ENCODE results near the gene ILF3. TPM values are rescaled to one million over a fixed set of nuclear protein-coding genes. Genes with fewer than 3 reads are reported as not detected.

The ILF3 gene
- total and polyA plus RNA-seq, 3 experiments from 2014 or later, result 100.0 to 475 (median 471) TPM

- ChIA-PET CTCF (interaction anchor here (0.6 to 1.6 kb wide), 3 partner anchors 24 to 1565 kb away, joined by 3 to 4 read pairs (median 4); no protein-coding TSS in a partner anchor), POLR2A (interaction anchor here (0.7 kb wide), 1 partner anchor 348 kb away, joined by 3 read pairs; the partner anchor contains the start of gene TYK2)
- Mint-ChIP-seq H3K36me3 (peaks cover 0 to 36% (median 5%) of the 10 kb centered on the region in 3 donors), H3K27me3 (no peaks in the 10 kb centered on the region), H3K4me3 (peak overlapping the region in 1 of 7 donors; percentile 33), H3K4me1 (peaks cover 59 to 80% (median 70%) of the 10 kb centered on the region in 3 donors), H3K27ac (peak overlapping the region in 7 of 8 donors; percentile 14 to 98 (median 77)), H3K9me3 (no peaks in the 10 kb centered on the region)
- H3K27me3 ChIP-seq (ENCODE audit: insufficient read depth, low read length, poor library complexity, severe bottlenecking), result no peaks in the 10 kb centered on the region
- H3K36me3 ChIP-seq (ENCODE audit: insufficient read depth, low read length), result no peaks in the 10 kb centered on the region
- no peaks in the 10 kb centered on the region for H3K9me3 ChIP-seq (ENCODE audit: low read length)
- no peak overlapping the region for H3K4me3 ChIP-seq (ENCODE audit: low read length)
- peaks cover 39% of the 10 kb centered on the region for H3K4me1 ChIP-seq (ENCODE audit: insufficient read depth, low read length)
- no peak for DNase-seq
- no peak overlapping the region for H3K27ac ChIP-seq (ENCODE audit: low read depth, low read length)
Measured at GRCh38 chr19:10727685-10728201, 73.6 kb downstream of the ILF3 start.

DNA sequence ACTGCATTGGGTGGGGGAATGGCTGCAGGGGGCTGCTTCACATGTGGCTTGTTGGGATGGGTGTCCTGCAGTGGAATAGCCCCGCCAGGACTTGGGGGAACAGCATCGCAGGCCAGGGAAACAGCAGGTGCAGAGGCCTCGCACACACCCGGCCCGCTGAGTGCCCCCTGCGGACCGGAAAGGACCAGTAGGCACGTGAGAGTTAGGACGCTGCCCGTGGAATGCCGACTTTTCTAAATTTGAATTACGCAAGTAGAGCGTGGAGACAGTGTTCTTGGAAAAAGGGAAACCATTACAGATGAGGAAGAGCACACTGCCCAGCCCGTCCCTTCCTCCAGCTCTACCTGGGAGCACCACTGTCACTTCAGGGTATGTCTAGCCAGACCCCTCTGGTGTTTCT, 75.3 kb downstream of the ILF3 start:
- Mint-ChIP-seq H3K27me3 (no peaks in the 10 kb centered on the region), H3K36me3 (peaks cover 0 to 27% (median 5%) of the 10 kb centered on the region in 3 donors), H3K4me3 (peak overlapping the region in 2 of 7 donors; percentile 41 to 49), H3K4me1 (peaks cover 50 to 71% (median 61%) of the 10 kb centered on the region in 3 donors), H3K27ac (peak overlapping the region in 7 of 8 donors; percentile 8 to 98 (median 70)), H3K9me3 (no peaks in the 10 kb centered on the region)
- ChIA-PET CTCF (no interaction called here), POLR2A (no interaction called here)
- no peaks in the 10 kb centered on the region for H3K27me3 ChIP-seq (ENCODE audit: insufficient read depth, low read length, poor library complexity, severe bottlenecking)
- H3K4me3 ChIP-seq (ENCODE audit: low read length), result no peak overlapping the region
- no peaks in the 10 kb centered on the region for H3K36me3 ChIP-seq (ENCODE audit: insufficient read depth, low read length)
- peaks cover 33% of the 10 kb centered on the region for H3K4me1 ChIP-seq (ENCODE audit: insufficient read depth, low read length)
- H3K9me3 ChIP-seq (ENCODE audit: low read length), result no peaks in the 10 kb centered on the region
- no peak overlapping the region for H3K27ac ChIP-seq (ENCODE audit: low read depth, low read length)
- no peak for DNase-seq

- no peaks in the 10 kb centered on the region for H3K36me3 ChIP-seq (ENCODE audit: insufficient read depth, low read length)
- H3K4me3 ChIP-seq (ENCODE audit: low read length), result peak overlapping the region; percentile 8
- Mint-ChIP-seq H3K4me1 (peaks cover 49 to 66% (median 54%) of the 10 kb centered on the region in 3 donors), H3K9me3 (no peaks in the 10 kb centered on the region), H3K27me3 (no peaks in the 10 kb centered on the region), H3K27ac (peak overlapping the region; percentile 91 to 99 (median 98)), H3K36me3 (peaks cover 0 to 25% (median 5%) of the 10 kb centered on the region in 3 donors), H3K4me3 (peak overlapping the region in 4 of 7 donors; percentile 11 to 90 (median 76))
- H3K27ac ChIP-seq (ENCODE audit: low read depth, low read length), result peak overlapping the region; percentile 59
- H3K4me1 ChIP-seq (ENCODE audit: insufficient read depth, low read length), result peaks cover 33% of the 10 kb centered on the region
- ChIA-PET CTCF (interaction anchor here (0.8 to 3.9 kb wide), 4 partner anchors 9 to 133 kb away, joined by 3 to 13 read pairs (median 3); no protein-coding TSS in a partner anchor), POLR2A (interaction anchor here (0.7 to 3.5 kb wide), 4 partner anchors 13 to 105 kb away, joined by 3 to 15 read pairs (median 8); partner anchors contain the start of genes DNM2 and TMED1)
- no peaks in the 10 kb centered on the region for H3K9me3 ChIP-seq (ENCODE audit: low read length)
- DNase-seq, result peak in 1 of 5 donors; percentile 8
- H3K27me3 ChIP-seq (ENCODE audit: insufficient read depth, low read length, poor library complexity, severe bottlenecking), result no peaks in the 10 kb centered on the region
Measured at GRCh38 chr19:10730932-10731331, 76.8 kb downstream of the ILF3 start.

- Histone ChIP-seq H3K4me1 (ENCODE audit: insufficient read depth, low read length) (peaks cover 26% of the 10 kb centered on the region), H3K9me3 (ENCODE audit: low read length) (no peaks in the 10 kb centered on the region), H3K27me3 (ENCODE audit: insufficient read depth, low read length, poor library complexity, severe bottlenecking) (no peaks in the 10 kb centered on the region), H3K4me3 (ENCODE audit: low read length) (no peak overlapping the region), H3K36me3 (ENCODE audit: insufficient read depth, low read length) (peaks cover 8% of the 10 kb centered on the region), H3K27ac (ENCODE audit: low read depth, low read length) (no peak overlapping the region)
- H3K9me3 Mint-ChIP-seq, result no peaks in the 10 kb centered on the region
- H3K27me3 Mint-ChIP-seq, result no peaks in the 10 kb centered on the region
- ChIA-PET CTCF (interaction anchor here (2.1 kb wide), 1 partner anchor 129 kb away, joined by 5 read pairs; no protein-coding TSS in a partner anchor), POLR2A (no interaction called here)
- H3K4me1 Mint-ChIP-seq, result peaks cover 36 to 62% (median 48%) of the 10 kb centered on the region in 3 donors
- H3K27ac Mint-ChIP-seq, result peak overlapping the region in 1 of 8 donors; percentile 62
- H3K36me3 Mint-ChIP-seq, result peaks cover 0 to 35% (median 0%) of the 10 kb centered on the region in 3 donors
- no peak for DNase-seq
- H3K4me3 Mint-ChIP-seq, result no peak overlapping the region
Measured at GRCh38 chr19:10735741-10736140, 81.6 kb downstream of the ILF3 start.

DNA sequence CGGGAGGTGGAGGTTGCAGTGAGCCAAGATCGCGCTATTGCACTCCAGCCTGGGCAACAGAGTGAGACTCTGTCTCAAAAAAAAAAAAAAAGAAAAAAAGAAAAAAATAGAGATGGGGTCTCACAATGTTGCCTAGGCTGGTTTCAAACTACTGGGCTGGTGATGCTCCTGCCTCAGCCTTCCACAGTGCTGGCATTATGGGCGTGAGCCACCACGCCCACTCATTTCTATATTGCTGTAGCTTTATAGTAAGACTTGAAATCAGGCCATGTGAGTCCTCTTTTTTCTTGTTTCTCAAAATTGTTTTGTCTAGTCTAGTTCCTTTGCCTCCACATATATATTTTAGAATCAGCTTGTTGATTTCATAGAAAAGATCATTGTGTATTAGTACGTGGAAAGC, 82.0 kb downstream of the ILF3 start:
- Mint-ChIP-seq H3K9me3 (no peaks in the 10 kb centered on the region), H3K4me3 (no peak overlapping the region), H3K27me3 (no peaks in the 10 kb centered on the region), H3K4me1 (peaks cover 38 to 62% (median 48%) of the 10 kb centered on the region in 3 donors), H3K27ac (peak overlapping the region in 4 of 8 donors; percentile 54 to 81 (median 64)), H3K36me3 (peaks cover 0 to 35% (median 0%) of the 10 kb centered on the region in 3 donors)
- Histone ChIP-seq H3K27me3 (ENCODE audit: insufficient read depth, low read length, poor library complexity, severe bottlenecking) (no peaks in the 10 kb centered on the region), H3K4me1 (ENCODE audit: insufficient read depth, low read length) (peaks cover 21% of the 10 kb centered on the region), H3K36me3 (ENCODE audit: insufficient read depth, low read length) (peaks cover 8% of the 10 kb centered on the region), H3K4me3 (ENCODE audit: low read length) (no peak overlapping the region), H3K27ac (ENCODE audit: low read depth, low read length) (peak overlapping the region; percentile 54), H3K9me3 (ENCODE audit: low read length) (no peaks in the 10 kb centered on the region)
- no peak for DNase-seq
- POLR2A ChIA-PET, result no interaction called here
- CTCF ChIA-PET, result interaction anchor here (2.1 kb wide), 1 partner anchor 128 kb away, joined by 5 read pairs; no protein-coding TSS in a partner anchor

GRCh38 chr19:10736916-10737551, 82.9 kb downstream of the ILF3 start:
- Mint-ChIP-seq H3K36me3 (peaks cover 0 to 33% (median 0%) of the 10 kb centered on the region in 3 donors), H3K27me3 (no peaks in the 10 kb centered on the region), H3K4me1 (peaks cover 36 to 60% (median 46%) of the 10 kb centered on the region in 3 donors), H3K9me3 (no peaks in the 10 kb centered on the region), H3K27ac (peak overlapping the region; percentile 39 to 88 (median 54)), H3K4me3 (no peak overlapping the region)
- Histone ChIP-seq H3K27me3 (ENCODE audit: insufficient read depth, low read length, poor library complexity, severe bottlenecking) (no peaks in the 10 kb centered on the region), H3K4me1 (ENCODE audit: insufficient read depth, low read length) (peaks cover 15% of the 10 kb centered on the region), H3K27ac (ENCODE audit: low read depth, low read length) (peak overlapping the region; percentile 54), H3K36me3 (ENCODE audit: insufficient read depth, low read length) (peaks cover 8% of the 10 kb centered on the region), H3K9me3 (ENCODE audit: low read length) (no peaks in the 10 kb centered on the region), H3K4me3 (ENCODE audit: low read length) (no peak overlapping the region)
- DNase-seq, result no peak
- ChIA-PET POLR2A (no interaction called here), CTCF (interaction anchor here (2.1 kb wide), 1 partner anchor 128 kb away, joined by 5 read pairs; no protein-coding TSS in a partner anchor)

- no peaks in the 10 kb centered on the region for H3K27me3 ChIP-seq (ENCODE audit: insufficient read depth, low read length, poor library complexity, severe bottlenecking)
- no peak for DNase-seq
- CTCF ChIA-PET, result interaction anchor here (1.2 kb wide), 1 partner anchor 36 kb away, joined by 3 read pairs; the partner anchor contains the start of gene QTRT1
- H3K27me3 Mint-ChIP-seq, result no peaks in the 10 kb centered on the region
- peak overlapping the region in 1 of 7 donors; percentile 28 for H3K4me3 Mint-ChIP-seq
- H3K9me3 Mint-ChIP-seq, result no peaks in the 10 kb centered on the region
- peak overlapping the region; percentile 54 for H3K27ac ChIP-seq (ENCODE audit: low read depth, low read length)
- H3K9me3 ChIP-seq (ENCODE audit: low read length), result no peaks in the 10 kb centered on the region
- POLR2A ChIA-PET, result no interaction called here
- H3K36me3 ChIP-seq (ENCODE audit: insufficient read depth, low read length), result peaks cover 8% of the 10 kb centered on the region
- H3K4me3 ChIP-seq (ENCODE audit: low read length), result no peak overlapping the region
- peaks cover 22% of the 10 kb centered on the region for H3K4me1 ChIP-seq (ENCODE audit: insufficient read depth, low read length)
- peak overlapping the region in 3 of 8 donors; percentile 69 to 88 (median 75) for H3K27ac Mint-ChIP-seq
- H3K36me3 Mint-ChIP-seq, result peaks cover 0 to 36% (median 0%) of the 10 kb centered on the region in 3 donors
- peaks cover 41 to 64% (median 50%) of the 10 kb centered on the region in 3 donors for H3K4me1 Mint-ChIP-seq
Measured at GRCh38 chr19:10737722-10738121, 83.6 kb downstream of the ILF3 start.
